Stimulated activated naive CD4-positive, alpha-beta T cell treated with Interleukin-2 at 50 U/mL for 16 hours (primary cell): ENCODE data around the gene CTSG.
"Not testable (repeated sequence)": the region's sequence is repeated elsewhere in the genome, so short reads cannot be mapped to it uniquely, and the experiment has no call there.

ENCODE experiments used
- DNase-seq: peaks from one replicate; lab custom pipeline; 2025; lab: John Stamatoyannopoulos, UW

CTSG gene

GRCh38 chr14:24576182-24576581 lies at the start of gene CTSG:
CTSG (minus strand) TSS chr14:24576250; CDS start chr14:24576223, 27 bp downstream.
- no peak for DNase-seq

- no peak for DNase-seq
These were observed 37.7 kb upstream of the CTSG start for GRCh38 chr14:24613747-24614146.

- no peak for DNase-seq
These were observed 37.2 kb upstream of the CTSG start for GRCh38 chr14:24613241-24613640.

- no peak for DNase-seq
These were observed 36.1 kb upstream of the CTSG start for GRCh38 chr14:24612196-24612595.

- DNase-seq: no peak
These were observed 33.8 kb upstream of the CTSG start, which contains the start of gene GZMH for GRCh38 chr14:24609655-24610344. GZMH (minus strand) TSS chr14:24609685; CDS start chr14:24609613, 72 bp downstream.

GRCh38 chr14:24607635-24608514 lies 31.8 kb upstream of the CTSG start:
- DNase-seq: no peak

- no peak for DNase-seq
These were observed 31.0 kb upstream of the CTSG start for GRCh38 chr14:24607081-24607480.

- no peak for DNase-seq
These were observed 30.2 kb upstream of the CTSG start for GRCh38 chr14:24606297-24606696.

- peak; percentile 48 for DNase-seq
These were observed 29.6 kb upstream of the CTSG start for GRCh38 chr14:24605435-24606190.

GRCh38 chr14:24597403-24597802 lies 21.4 kb upstream of the CTSG start:
- no peak for DNase-seq

GRCh38 chr14:24595073-24595808 lies 19.2 kb upstream of the CTSG start:
- DNase-seq: no peak

- DNase-seq: not testable (repeated sequence)
These were observed 15.0 kb upstream of the CTSG start for GRCh38 chr14:24591004-24591403.

- not testable (repeated sequence) for DNase-seq
These were observed 8.4 kb upstream of the CTSG start for GRCh38 chr14:24584402-24584801.

GRCh38 chr14:24578558-24578957 lies 2.5 kb upstream of the CTSG start:
- DNase-seq: no peak

- DNase-seq: no peak
These were observed 721 bp upstream of the CTSG start for GRCh38 chr14:24576771-24577170.

GRCh38 chr14:24574206-24574774 lies 1.8 kb downstream of the CTSG start:
- no peak for DNase-seq

GRCh38 chr14:24566318-24566717 lies 9.7 kb downstream of the CTSG start:
- no peak for DNase-seq

- DNase-seq: no peak
These were observed 10.3 kb downstream of the CTSG start for GRCh38 chr14:24565766-24566165.

- DNase-seq: no peak
These were observed 12.5 kb downstream of the CTSG start for GRCh38 chr14:24563505-24563904.

- no peak for DNase-seq
These were observed 19.3 kb downstream of the CTSG start for GRCh38 chr14:24556756-24557155.

- DNase-seq: not testable (repeated sequence)
These were observed 27.0 kb downstream of the CTSG start for GRCh38 chr14:24549064-24549463.
